Uterus (tissue), 2 donors: ENCODE results near the gene CDH4.

Experiments
- POLR2A ChIP-seq, 2 donors: fragments of 450-650 bp; IDR thresholded peaks; one replicate each; pipeline ENCODE4 v1.6.1; 2016; ENCODE audit warnings: antibody characterized with exemption in 2 of 2, mild to moderate bottlenecking in 1 of 2, moderate library complexity in 1 of 2
- TF ChIP-seq, protein P1 (sequence below), 4 experiments: fragments of 200-600 bp in 2 of 4; fragments of 450-650 bp in 2 of 4; sonication (generic) in 2 of 4; IDR thresholded peaks; one replicate each; pipeline ENCODE4 v1.5.1; 2016 to 2019; ENCODE audit warnings: antibody characterized with exemption in 4 of 4, mild to moderate bottlenecking in 2 of 4, moderate library complexity in 1 of 4

- TF ChIP-seq, protein P1, sequence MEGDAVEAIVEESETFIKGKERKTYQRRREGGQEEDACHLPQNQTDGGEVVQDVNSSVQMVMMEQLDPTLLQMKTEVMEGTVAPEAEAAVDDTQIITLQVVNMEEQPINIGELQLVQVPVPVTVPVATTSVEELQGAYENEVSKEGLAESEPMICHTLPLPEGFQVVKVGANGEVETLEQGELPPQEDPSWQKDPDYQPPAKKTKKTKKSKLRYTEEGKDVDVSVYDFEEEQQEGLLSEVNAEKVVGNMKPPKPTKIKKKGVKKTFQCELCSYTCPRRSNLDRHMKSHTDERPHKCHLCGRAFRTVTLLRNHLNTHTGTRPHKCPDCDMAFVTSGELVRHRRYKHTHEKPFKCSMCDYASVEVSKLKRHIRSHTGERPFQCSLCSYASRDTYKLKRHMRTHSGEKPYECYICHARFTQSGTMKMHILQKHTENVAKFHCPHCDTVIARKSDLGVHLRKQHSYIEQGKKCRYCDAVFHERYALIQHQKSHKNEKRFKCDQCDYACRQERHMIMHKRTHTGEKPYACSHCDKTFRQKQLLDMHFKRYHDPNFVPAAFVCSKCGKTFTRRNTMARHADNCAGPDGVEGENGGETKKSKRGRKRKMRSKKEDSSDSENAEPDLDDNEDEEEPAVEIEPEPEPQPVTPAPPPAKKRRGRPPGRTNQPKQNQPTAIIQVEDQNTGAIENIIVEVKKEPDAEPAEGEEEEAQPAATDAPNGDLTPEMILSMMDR (IDR thresholded peaks at IDR 0.05), result no peak
- no peak for TF ChIP-seq POLR2A (IDR thresholded peaks at IDR 0.05)
These were observed 689.1 kb downstream of the CDH4 start for GRCh38 chr20:61940976-61941720.
